GM21423 (cell line): ENCODE results near the gene RPL7L1.
"Not testable (repeated sequence)": the region's sequence is repeated elsewhere in the genome, so short reads cannot be mapped to it uniquely, and the experiment has no call there.

Experiments
- ATAC-seq: cut with Tn5 transposase; IDR thresholded peaks from one replicate; pipeline ENCODE4 v1.9.1; 2021; ENCODE audit warnings: mild to moderate bottlenecking, moderate library complexity; ENCODE audit not compliant: unreplicated experiment

RPL7L1 gene

GRCh38 chr6:42879372-42880239, at the start of gene RPL7L1:
RPL7L1 (plus strand) TSS chr6:42879616; CDS start chr6:42879911, 295 bp downstream.
- peak; percentile 89 for ATAC-seq

GRCh38 chr6:42831237-42831636, 48.2 kb upstream of the RPL7L1 start:
- ATAC-seq = no peak

GRCh38 chr6:42834056-42834455, 45.4 kb upstream of the RPL7L1 start:
- ATAC-seq = no peak

GRCh38 chr6:42841844-42842584, 37.4 kb upstream of the RPL7L1 start:
- ATAC-seq = no peak

GRCh38 chr6:42845327-42845694, 34.1 kb upstream of the RPL7L1 start:
- ATAC-seq = no peak

- no peak for ATAC-seq
These were observed 32.9 kb upstream of the RPL7L1 start for GRCh38 chr6:42846505-42846904.

- no peak for ATAC-seq
These were observed 30.7 kb upstream of the RPL7L1 start for GRCh38 chr6:42848700-42849099.

- ATAC-seq = no peak
These were observed 27.8 kb upstream of the RPL7L1 start for GRCh38 chr6:42851599-42851998.

GRCh38 chr6:42860036-42860435, 19.4 kb upstream of the RPL7L1 start:
- ATAC-seq = no peak

GRCh38 chr6:42860481-42860880, 18.9 kb upstream of the RPL7L1 start:
- no peak for ATAC-seq

GRCh38 chr6:42864602-42865001, 14.8 kb upstream of the RPL7L1 start:
- ATAC-seq = no peak

- no peak for ATAC-seq
These were observed 9.1 kb upstream of the RPL7L1 start for GRCh38 chr6:42870145-42870936.

GRCh38 chr6:42871711-42872110, 7.7 kb upstream of the RPL7L1 start:
- ATAC-seq = no peak

GRCh38 chr6:42873313-42873712, 6.1 kb upstream of the RPL7L1 start:
- ATAC-seq = no peak

- ATAC-seq = no peak
These were observed 1.7 kb upstream of the RPL7L1 start for GRCh38 chr6:42877695-42878094.

GRCh38 chr6:42880240-42880817, 913 bp downstream of the RPL7L1 start:
- ATAC-seq = not testable (repeated sequence)

GRCh38 chr6:42880871-42881270, 1.5 kb downstream of the RPL7L1 start:
- ATAC-seq = not testable (repeated sequence)

GRCh38 chr6:42885702-42886101, 6.3 kb downstream of the RPL7L1 start:
- ATAC-seq = no peak

- not testable (repeated sequence) for ATAC-seq
These were observed 8.8 kb downstream of the RPL7L1 start for GRCh38 chr6:42888201-42888600.

GRCh38 chr6:42889815-42890214, 10.4 kb downstream of the RPL7L1 start:
- ATAC-seq = no peak
